Pancreas (tissue), 10 donors: ENCODE results near the gene ERBB4. TPM values are rescaled to one million over a fixed set of nuclear protein-coding genes. Genes with fewer than 3 reads are reported as not detected.

Experiments
- ATAC-seq, 4 donors: fragments of 200-7000 bp; cut with Tn5 transposase; one replicate each; pipeline versions ENCODE4 v1.8.0 to v1.9.1; 2020; ENCODE audit warnings: mild to moderate bottlenecking in 4 of 4, moderate library complexity in 4 of 4
- DNase-seq, 6 donors: peaks; one replicate each; pipeline ENCODE4 v3.0.0-alpha.2; 2020
- FAIRE-seq: peaks from 2 replicates; lab custom pipeline; 2012; peaks lifted over from hg19 to GRCh38; lab: Jason Lieb, UNC
- H3K27ac ChIP-seq, 4 donors: fragments of 200-600 bp; sonication (generic); 1 replicate in 3 of 4; 2 replicates in 1 of 4; pipeline versions ENCODE4 v1.5.0 to v1.8.0; 2020
- H3K27me3 ChIP-seq, 4 donors: fragments of 200-600 bp; one replicate each; pipeline ENCODE4 v1.8.0; 2021
- H3K36me3 ChIP-seq, 3 donors: fragments of 200-600 bp; sonication (generic) in 1 of 3; one replicate each; pipeline versions ENCODE4 v1.5.0 to v1.8.0; 2020 to 2021
- H3K4me1 ChIP-seq, 3 donors: fragments of 200-600 bp; one replicate each; pipeline ENCODE4 v1.8.0; 2021
- H3K4me3 ChIP-seq, 4 donors: fragments of 200-600 bp; sonication (generic) in 2 of 4; one replicate each; pipeline versions ENCODE4 v1.5.0 to v1.8.0; 2020 to 2021
- H3K9me3 ChIP-seq, 4 donors: fragments of 200-600 bp; one replicate each; pipeline ENCODE4 v1.8.0; 2021
- CTCF ChIP-seq, 4 donors: fragments of 200-600 bp; sonication (generic) in 3 of 4; IDR thresholded peaks; one replicate each; pipeline versions ENCODE4 v1.5.0 to v1.8.0; 2021; ENCODE audit warnings: antibody characterized with exemption in 4 of 4
- WGBS, 2 donors: extraction: QIAGEN DNeasy Blood & Tissue Kit; methylation state at CpG; one replicate each; pipeline ENCODE4 v1.1.7; 2013; 5-methylcytosine and 5-hydroxymethylcytosine counted together
- intact Hi-C, 3 donors: fragments of 100-400 bp; cut with DNase I; formaldehyde crosslinking; loops; one replicate each; pipeline versions ENCODE4 v1.11.1 to v1.14.2; 2022
- polyA plus RNA-seq, 2 donors: library from polyadenylated mRNA; stranded (reverse); fragments of 200-250 nt; gene quantifications; one replicate each; pipeline ENCODE4 v1.2.3, GENCODE V29; 2013
- total RNA-seq, 6 donors: library from RNA; stranded (reverse); fragmentation: NEBNext Ultra II Directional in 4 of 6; extraction: Animal tissue kit (Norgen Biotek cat#: 25700) in 4 of 6; gene quantifications; one replicate each; pipeline versions ENCODE4 v1.2.1 to v1.2.4, GENCODE V29; 2021 to 2023
- donor health status: healthy with polysubstance abuse.
- donor health status: DM: no; HTN: no; CAD: no; lungs with moderate emphysema.
- donor health status: DM: no; HTN: no; CAD: no.
- donor health status: control.
- donor health status: control.
- donor health status: Bipolar disorder and iron deficiency.
- donor health status: DM: yes; HTN: yes; CAD: no.
- donor health status: DM: no; HTN: no; CAD: no.
- donor health status: DM: no; HTN: no; CAD: no.
- donor health status: DM: yes; HTN: yes; CAD: no.

The ERBB4 gene
- total and polyA plus RNA-seq, 8 donors: 0.30 to 5.0 (median 3.3) TPM

GRCh38 chr2:211946960-211947359 is 591.6 kb downstream of the ERBB4 start:
- H3K9me3 ChIP-seq: no peaks in the 10 kb centered on the region
- H3K4me3 ChIP-seq: no peak overlapping the region

GRCh38 chr2:211944572-211944971 is 594.0 kb downstream of the ERBB4 start:
- intact Hi-C loops: no loop called here
- DNase-seq: no peak

More at GRCh38 chr2:211946960-211947359, 591.6 kb downstream of the ERBB4 start:
- intact Hi-C loops: no loop called here
- H3K36me3 ChIP-seq: no peaks in the 10 kb centered on the region
- ATAC-seq (no peak), DNase-seq (no peak), FAIRE-seq (no peak)
- no peaks in the 10 kb centered on the region for H3K27me3 ChIP-seq
- H3K4me1 ChIP-seq: no peaks in the 10 kb centered on the region
- TF ChIP-seq CTCF (IDR thresholded peaks at IDR 0.05): no peak
- H3K27ac ChIP-seq: no peak overlapping the region
- WGBS, 2 donors: 0% methylated on average over 1 of the region's 1 CpG

GRCh38 chr2:211942153-211942552 is 596.4 kb downstream of the ERBB4 start:
- Histone ChIP-seq H3K4me1 (no peaks in the 10 kb centered on the region), H3K27ac (no peak overlapping the region), H3K4me3 (no peak overlapping the region), H3K36me3 (no peaks in the 10 kb centered on the region), H3K9me3 (no peaks in the 10 kb centered on the region), H3K27me3 (no peaks in the 10 kb centered on the region)
- no peak for DNase-seq
- 87 to 95% methylated on average over 2 of the region's 2 CpGs for WGBS, 2 donors
- intact Hi-C loops: no loop called here
- no peak for ATAC-seq
- no peak for TF ChIP-seq CTCF (IDR thresholded peaks at IDR 0.05)
- FAIRE-seq: no peak

More at GRCh38 chr2:211944572-211944971, 594.0 kb downstream of the ERBB4 start:
- FAIRE-seq (no peak), ATAC-seq (no peak)
- WGBS, 2 donors: 94 to 98% methylated on average over 1 of the region's 1 CpG
- Histone ChIP-seq H3K27ac (no peak overlapping the region), H3K27me3 (no peaks in the 10 kb centered on the region), H3K9me3 (no peaks in the 10 kb centered on the region), H3K4me1 (no peaks in the 10 kb centered on the region), H3K4me3 (no peak overlapping the region), H3K36me3 (no peaks in the 10 kb centered on the region)
- TF ChIP-seq CTCF (IDR thresholded peaks at IDR 0.05): no peak

- no peak overlapping the region for H3K27ac ChIP-seq
- no peak overlapping the region for H3K4me3 ChIP-seq
- no peak for DNase-seq
- H3K9me3 ChIP-seq: no peaks in the 10 kb centered on the region
- H3K36me3 ChIP-seq: no peaks in the 10 kb centered on the region
- H3K27me3 ChIP-seq: no peaks in the 10 kb centered on the region
- ATAC-seq: no peak
- TF ChIP-seq CTCF (IDR thresholded peaks at IDR 0.05): no peak
- intact Hi-C loops: no loop called here
- FAIRE-seq: no peak
- WGBS, 2 donors: 45 to 52% methylated on average over 1 of the region's 1 CpG
- H3K4me1 ChIP-seq: no peaks in the 10 kb centered on the region
Observed at GRCh38 chr2:211941216-211941747, 597.3 kb downstream of the ERBB4 start.

DNA sequence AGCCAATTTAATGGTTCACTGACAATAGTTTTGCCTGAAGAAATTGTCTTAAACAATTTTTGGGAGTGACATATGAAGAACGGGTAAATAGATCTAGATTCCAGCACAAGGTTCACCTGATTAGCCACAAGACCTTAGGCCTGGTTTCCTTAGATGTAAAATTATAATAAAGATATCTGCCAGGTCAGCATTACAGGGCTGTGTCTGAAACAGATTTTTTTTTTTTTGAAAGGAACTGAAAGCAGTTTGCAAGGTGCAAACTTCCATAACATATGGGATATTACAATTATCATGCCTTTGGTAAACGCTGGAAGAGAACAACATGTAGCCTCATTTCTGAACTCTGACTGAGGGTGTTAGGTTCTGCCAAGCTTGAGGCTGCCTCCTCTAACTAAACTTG is 599.4 kb downstream of the ERBB4 start:
- Histone ChIP-seq H3K9me3 (no peaks in the 10 kb centered on the region), H3K27me3 (no peaks in the 10 kb centered on the region), H3K4me3 (no peak overlapping the region), H3K36me3 (no peaks in the 10 kb centered on the region), H3K27ac (no peak overlapping the region), H3K4me1 (no peaks in the 10 kb centered on the region)
- DNase-seq (no peak), ATAC-seq (no peak), FAIRE-seq (no peak)
- intact Hi-C loops: no loop called here
- WGBS, 2 donors: 76 to 89% methylated on average over 2 of the region's 2 CpGs
- no peak for TF ChIP-seq CTCF (IDR thresholded peaks at IDR 0.05)
